ENCODE measurements around the gene ITGA7. TPM values are rescaled to one million over a fixed set of nuclear protein-coding genes. Genes with fewer than 3 reads are reported as not detected.
"Not testable (repeated sequence)": the region's sequence is repeated elsewhere in the genome, so short reads cannot be mapped to it uniquely, and the experiment has no call there.

Gene ITGA7
- total RNA-seq, 3 donors from 2014 or later, result 20.5 to 190 (median 33.1) TPM

DNA sequence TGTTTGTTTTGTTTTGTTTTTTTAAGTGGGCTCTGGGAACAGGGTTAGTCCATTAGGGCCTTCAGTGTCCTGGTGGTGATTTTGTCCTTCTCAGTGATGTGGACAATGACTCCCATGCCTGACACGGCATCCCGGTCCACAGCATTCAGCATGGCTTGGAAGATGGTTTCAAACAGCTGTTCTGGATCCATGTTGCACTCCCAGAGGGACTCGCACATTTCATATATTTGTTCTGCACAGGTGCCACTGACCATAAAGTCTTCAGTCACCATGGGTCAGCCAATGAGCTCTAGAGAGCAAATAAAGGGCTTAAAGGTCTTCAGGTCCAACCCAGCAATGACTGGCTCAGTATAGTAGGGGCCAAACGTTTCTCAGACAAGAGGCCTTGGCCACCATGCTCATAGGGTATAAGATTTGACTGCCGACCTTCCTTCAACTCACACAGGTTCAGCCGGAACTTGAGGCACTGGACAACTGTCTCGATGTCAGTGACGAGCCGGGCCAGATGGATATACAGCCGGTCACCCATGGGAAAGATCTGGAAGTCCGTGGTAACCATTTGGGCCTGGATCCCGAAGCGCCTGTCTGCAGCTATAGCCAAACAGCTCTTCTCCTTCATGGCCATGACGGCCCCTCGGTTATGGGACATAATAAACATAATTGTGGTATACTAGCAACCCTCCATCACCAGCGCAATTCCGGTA is 53.0 kb downstream of the ITGA7 start:
- intact Hi-C loops (cut with DNase I; ENCODE audit: low total_unique reads), result no loop called here

DNA sequence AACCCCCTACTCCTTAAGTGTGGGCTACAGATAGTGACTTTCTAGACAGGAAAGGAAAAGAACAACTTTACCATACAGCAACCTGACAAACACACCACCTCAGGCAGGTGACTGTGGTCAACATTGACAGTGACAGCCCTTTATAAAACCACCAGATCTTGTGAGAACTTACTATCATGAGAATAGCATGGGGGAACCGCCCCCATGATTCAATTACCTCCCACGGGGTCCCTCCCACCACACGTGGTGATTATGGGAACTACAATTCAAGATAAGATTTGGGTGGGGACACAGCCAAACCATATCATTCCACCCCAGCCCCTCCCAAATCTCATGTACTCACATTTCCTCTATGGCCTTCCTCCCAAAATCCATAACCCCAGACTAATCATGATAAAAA is 54.7 kb downstream of the ITGA7 start:
- H3K4me1 ChIP-seq, result no peaks in the 10 kb centered on the region
- no peak overlapping the region for H3K4me3 ChIP-seq
- H3K9me3 ChIP-seq, result no peaks in the 10 kb centered on the region
- DNase-seq (ENCODE audit: low spot score in 2 of 2), result no peak
- H3K36me3 ChIP-seq, result no peaks in the 10 kb centered on the region
- H3K27me3 ChIP-seq, result no peaks in the 10 kb centered on the region
- intact Hi-C loops (cut with DNase I; ENCODE audit: low total_unique reads), result no loop called here
- H3K27ac ChIP-seq, result no peak overlapping the region
- no peak for TF ChIP-seq POLR2AphosphoS5 (IDR thresholded peaks at IDR 0.05)
- TF ChIP-seq POLR2A (IDR thresholded peaks at IDR 0.05), result no peak
- TF ChIP-seq, protein P1, sequence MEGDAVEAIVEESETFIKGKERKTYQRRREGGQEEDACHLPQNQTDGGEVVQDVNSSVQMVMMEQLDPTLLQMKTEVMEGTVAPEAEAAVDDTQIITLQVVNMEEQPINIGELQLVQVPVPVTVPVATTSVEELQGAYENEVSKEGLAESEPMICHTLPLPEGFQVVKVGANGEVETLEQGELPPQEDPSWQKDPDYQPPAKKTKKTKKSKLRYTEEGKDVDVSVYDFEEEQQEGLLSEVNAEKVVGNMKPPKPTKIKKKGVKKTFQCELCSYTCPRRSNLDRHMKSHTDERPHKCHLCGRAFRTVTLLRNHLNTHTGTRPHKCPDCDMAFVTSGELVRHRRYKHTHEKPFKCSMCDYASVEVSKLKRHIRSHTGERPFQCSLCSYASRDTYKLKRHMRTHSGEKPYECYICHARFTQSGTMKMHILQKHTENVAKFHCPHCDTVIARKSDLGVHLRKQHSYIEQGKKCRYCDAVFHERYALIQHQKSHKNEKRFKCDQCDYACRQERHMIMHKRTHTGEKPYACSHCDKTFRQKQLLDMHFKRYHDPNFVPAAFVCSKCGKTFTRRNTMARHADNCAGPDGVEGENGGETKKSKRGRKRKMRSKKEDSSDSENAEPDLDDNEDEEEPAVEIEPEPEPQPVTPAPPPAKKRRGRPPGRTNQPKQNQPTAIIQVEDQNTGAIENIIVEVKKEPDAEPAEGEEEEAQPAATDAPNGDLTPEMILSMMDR (IDR thresholded peaks at IDR 0.05), result no peak

More for the DNA sequence above, 53.0 kb downstream of the ITGA7 start:
- Histone ChIP-seq H3K36me3 (no peaks in the 10 kb centered on the region), H3K4me3 (no peak overlapping the region), H3K27me3 (no peaks in the 10 kb centered on the region), H3K4me1 (no peaks in the 10 kb centered on the region), H3K9me3 (no peaks in the 10 kb centered on the region), H3K27ac (no peak overlapping the region)
- DNase-seq (ENCODE audit: low spot score in 2 of 2), result no peak
- no peak for TF ChIP-seq POLR2A (IDR thresholded peaks at IDR 0.05)
- TF ChIP-seq, protein P1 (IDR thresholded peaks at IDR 0.05), result no peak
- no peak for TF ChIP-seq POLR2AphosphoS5 (IDR thresholded peaks at IDR 0.05)

DNA sequence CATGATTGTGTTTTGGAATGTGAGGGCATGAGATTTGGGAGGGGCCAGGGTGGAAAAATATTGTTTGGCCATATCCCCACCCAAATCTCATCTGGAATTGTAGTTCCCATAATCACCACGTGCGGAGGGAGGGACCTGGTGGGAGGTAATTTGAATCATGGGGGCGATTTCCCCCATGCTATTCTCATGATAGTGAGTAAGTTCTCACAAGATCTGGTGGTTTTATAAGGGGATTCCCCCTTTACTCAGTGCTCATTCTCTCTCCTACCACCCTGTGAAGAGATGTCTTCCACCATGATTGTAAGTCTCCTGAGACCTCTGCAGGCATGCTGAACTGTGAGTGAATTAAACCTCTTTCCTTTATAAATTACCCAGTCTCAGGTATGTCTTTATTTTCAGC is 55.4 kb downstream of the ITGA7 start:
- intact Hi-C loops (cut with DNase I; ENCODE audit: low total_unique reads), result no loop called here
- DNase-seq (ENCODE audit: low spot score in 2 of 2), result no peak
- Histone ChIP-seq H3K36me3 (no peaks in the 10 kb centered on the region), H3K27me3 (no peaks in the 10 kb centered on the region), H3K9me3 (no peaks in the 10 kb centered on the region), H3K4me1 (no peaks in the 10 kb centered on the region), H3K27ac (no peak overlapping the region), H3K4me3 (no peak overlapping the region)
- TF ChIP-seq, protein P1 (IDR thresholded peaks at IDR 0.05), result no peak
- TF ChIP-seq POLR2AphosphoS5 (IDR thresholded peaks at IDR 0.05) (no peak), POLR2A (IDR thresholded peaks at IDR 0.05) (no peak)

DNA sequence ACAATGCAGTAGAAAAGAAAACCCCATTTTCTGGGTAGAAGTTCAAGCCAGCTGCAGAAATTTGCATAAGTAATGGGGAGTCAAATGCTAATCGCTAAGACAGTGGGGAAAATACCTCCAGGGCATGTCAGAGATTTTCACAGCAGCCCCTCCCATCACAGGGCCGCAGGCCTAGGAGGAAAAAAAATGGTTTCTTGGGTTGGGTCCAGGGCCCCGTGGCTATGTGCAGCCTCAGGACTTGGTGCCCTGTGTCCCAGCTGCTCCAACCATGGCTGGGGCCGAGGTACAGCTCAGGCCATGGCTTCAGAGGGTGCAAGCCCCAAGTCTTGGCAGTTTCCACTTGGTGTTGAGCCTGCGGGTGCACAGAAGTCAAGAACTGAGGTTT is 56.4 kb downstream of the ITGA7 start:
- intact Hi-C loops (cut with DNase I; ENCODE audit: low total_unique reads), result no loop called here

DNA sequence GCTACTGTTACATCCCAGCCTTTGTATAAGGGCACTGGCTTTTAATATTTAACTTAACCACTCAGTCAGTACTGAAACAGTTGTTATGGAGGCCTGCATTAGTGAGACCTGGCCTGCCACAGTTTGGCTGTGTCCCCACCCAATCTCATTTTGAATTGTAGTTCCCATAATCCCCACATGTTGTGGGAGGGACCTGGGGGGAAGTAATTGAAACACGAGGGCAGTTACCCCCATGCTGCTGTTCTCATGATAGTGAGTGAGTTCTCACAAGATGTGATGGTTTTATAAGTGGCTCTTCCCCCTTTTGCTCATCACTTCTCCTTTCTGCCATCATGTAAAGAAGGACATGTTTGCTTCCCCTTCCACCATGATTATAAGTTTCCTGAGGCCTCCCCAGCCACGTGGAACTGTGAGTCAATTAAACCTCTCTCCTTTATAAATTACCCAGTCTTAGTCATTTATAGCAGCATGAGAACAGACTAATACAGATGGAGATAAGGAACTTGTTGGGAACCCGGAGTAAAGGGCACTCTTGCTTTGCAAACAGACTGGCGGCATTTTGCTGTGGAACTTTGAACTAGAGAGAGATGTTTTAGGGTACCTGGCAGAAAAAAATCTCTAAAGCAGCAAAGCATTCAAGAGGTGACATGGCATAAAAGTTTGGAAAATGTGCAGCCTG is 56.9 kb downstream of the ITGA7 start:
- H3K27ac ChIP-seq; H3K4me3 ChIP-seq; H3K36me3 ChIP-seq; H3K9me3 ChIP-seq; intact Hi-C loops (cut with DNase I; ENCODE audit: low total_unique reads); H3K4me1 ChIP-seq; DNase-seq (ENCODE audit: low spot score in 2 of 2); H3K27me3 ChIP-seq: not testable (repeated sequence)

More for the DNA sequence above, 56.4 kb downstream of the ITGA7 start:
- Histone ChIP-seq H3K9me3 (no peaks in the 10 kb centered on the region), H3K36me3 (no peaks in the 10 kb centered on the region), H3K4me3 (no peak overlapping the region), H3K4me1 (no peaks in the 10 kb centered on the region), H3K27ac (no peak overlapping the region), H3K27me3 (no peaks in the 10 kb centered on the region)
- TF ChIP-seq POLR2AphosphoS5 (IDR thresholded peaks at IDR 0.05) (no peak), POLR2A (IDR thresholded peaks at IDR 0.05) (no peak)
- TF ChIP-seq, protein P1 (IDR thresholded peaks at IDR 0.05), result no peak
- no peak for DNase-seq (ENCODE audit: low spot score in 2 of 2)
